OCI-LY3 (cell line): ENCODE results near the gene DOCK7.

ENCODE experiments used
- H2AFZ ChIP-seq: fragments of 200-600, 300-600 bp; shearing (Covaris generic); 2 replicates; pipeline ENCODE4 v1.6.0; 2014; ENCODE audit warnings: antibody characterized with exemption, low read depth, low read length
- H3K27ac ChIP-seq: fragments of 200-600, 300-600 bp; sonication (generic); 2 replicates; pipeline ENCODE4 v1.5.1; 2014; ENCODE audit warnings: mild to moderate bottlenecking, low read length, moderate library complexity, mixed read lengths
- H3K27me3 ChIP-seq: fragments of 200-600, 300-600 bp; sonication (generic); 2 replicates; pipeline ENCODE4 v1.6.1; 2014; ENCODE audit warnings: low read depth, low read length, mixed read lengths
- H3K36me3 ChIP-seq: fragments of 200-600, 300-600 bp; sonication (generic); replicated peaks from 2 replicates; pipeline ENCODE3; 2014; ENCODE audit warnings: low read depth, low read length, mixed read lengths
- H3K4me1 ChIP-seq: fragments of 300-600, 200-600 bp; sonication (generic); 2 replicates; pipeline ENCODE4 v1.6.1; 2014; ENCODE audit warnings: low read length, mixed read lengths
- H3K4me2 ChIP-seq: fragments of 200-600, 300-600 bp; sonication (generic); 2 replicates; pipeline ENCODE4 v1.6.1; 2014; ENCODE audit warnings: low read length, mixed read lengths
- H3K4me3 ChIP-seq: fragments of 300-600, 200-600 bp; sonication (generic); 2 replicates; pipeline ENCODE4 v1.5.1; 2014; ENCODE audit warnings: antibody characterized with exemption, mild to moderate bottlenecking, low read length, moderate library complexity
- H3K79me2 ChIP-seq: fragments of 300-600, 200-600 bp; shearing (Covaris generic); 2 replicates; pipeline ENCODE4 v1.6.1; 2014; ENCODE audit warnings: mild to moderate bottlenecking, low read length, mixed read lengths
- H3K9ac ChIP-seq: fragments of 300-600, 200-600 bp; shearing (Covaris generic); 2 replicates; pipeline ENCODE4 v1.6.0; 2014; ENCODE audit warnings: mild to moderate bottlenecking, low read length, moderate library complexity
- H3K9me3 ChIP-seq: fragments of 200-600, 300-600 bp; shearing (Covaris generic); 2 replicates; pipeline ENCODE4 v1.6.1; 2014; ENCODE audit warnings: low read length, mixed read lengths; ENCODE audit not compliant: insufficient read depth
- H4K20me1 ChIP-seq: fragments of 200-600, 300-600 bp; sonication (generic); 2 replicates; pipeline ENCODE4 v1.6.1; 2016; ENCODE audit warnings: low read length, mixed read lengths; ENCODE audit not compliant: insufficient read depth
- EZH2phosphoT487 ChIP-seq: fragments of 200-600 bp; shearing (Covaris generic); IDR thresholded peaks from 2 replicates; pipeline ENCODE4 v1.6.1; 2018; ENCODE audit warnings: antibody characterized with exemption, mixed run types, low read depth
- TF ChIP-seq, protein P1 (sequence below): fragments of 200-600, 300-600 bp; sonication (generic); IDR thresholded peaks from 2 replicates; pipeline ENCODE4 v1.5.1; 2014; ENCODE audit warnings: antibody characterized with exemption, low read length, low read depth

Gene DOCK7

DNA sequence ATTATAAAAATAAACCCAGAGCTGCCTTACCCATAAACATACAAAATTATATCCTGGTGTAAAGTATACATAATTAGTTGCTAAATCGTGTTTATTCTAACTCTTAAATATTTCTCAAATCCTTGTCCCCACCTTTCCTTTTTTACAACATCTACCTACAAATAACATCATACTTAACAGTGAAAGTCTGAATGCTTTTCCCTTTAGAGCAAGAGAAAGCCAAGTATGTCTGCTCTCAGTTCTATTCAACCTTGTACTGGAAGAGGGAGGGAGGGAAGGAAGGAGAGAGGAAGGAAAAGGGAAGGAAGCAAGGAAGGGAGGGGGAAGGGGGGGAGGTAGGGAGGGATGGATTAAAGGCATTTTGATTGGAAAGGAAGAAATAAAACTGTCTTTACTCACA, 14.6 kb downstream of the DOCK7 start:
- no peak overlapping the region for H3K4me2 ChIP-seq
- H3K9ac ChIP-seq, result no peak overlapping the region
- no peak overlapping the region for H3K27ac ChIP-seq
- H3K4me3 ChIP-seq, result no peak overlapping the region
- no peak for TF ChIP-seq EZH2phosphoT487
- TF ChIP-seq, protein P1, sequence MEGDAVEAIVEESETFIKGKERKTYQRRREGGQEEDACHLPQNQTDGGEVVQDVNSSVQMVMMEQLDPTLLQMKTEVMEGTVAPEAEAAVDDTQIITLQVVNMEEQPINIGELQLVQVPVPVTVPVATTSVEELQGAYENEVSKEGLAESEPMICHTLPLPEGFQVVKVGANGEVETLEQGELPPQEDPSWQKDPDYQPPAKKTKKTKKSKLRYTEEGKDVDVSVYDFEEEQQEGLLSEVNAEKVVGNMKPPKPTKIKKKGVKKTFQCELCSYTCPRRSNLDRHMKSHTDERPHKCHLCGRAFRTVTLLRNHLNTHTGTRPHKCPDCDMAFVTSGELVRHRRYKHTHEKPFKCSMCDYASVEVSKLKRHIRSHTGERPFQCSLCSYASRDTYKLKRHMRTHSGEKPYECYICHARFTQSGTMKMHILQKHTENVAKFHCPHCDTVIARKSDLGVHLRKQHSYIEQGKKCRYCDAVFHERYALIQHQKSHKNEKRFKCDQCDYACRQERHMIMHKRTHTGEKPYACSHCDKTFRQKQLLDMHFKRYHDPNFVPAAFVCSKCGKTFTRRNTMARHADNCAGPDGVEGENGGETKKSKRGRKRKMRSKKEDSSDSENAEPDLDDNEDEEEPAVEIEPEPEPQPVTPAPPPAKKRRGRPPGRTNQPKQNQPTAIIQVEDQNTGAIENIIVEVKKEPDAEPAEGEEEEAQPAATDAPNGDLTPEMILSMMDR, result no peak
- no peaks in the 10 kb centered on the region for H3K9me3 ChIP-seq
- H3K27me3 ChIP-seq, result no peaks in the 10 kb centered on the region
- no peaks in the 10 kb centered on the region for H3K79me2 ChIP-seq
- no peaks in the 10 kb centered on the region for H3K36me3 ChIP-seq
- H2AFZ ChIP-seq, result no peak overlapping the region
- no peaks in the 10 kb centered on the region for H4K20me1 ChIP-seq
- H3K4me1 ChIP-seq, result no peaks in the 10 kb centered on the region

- Histone ChIP-seq H3K79me2 (no peaks in the 10 kb centered on the region), H3K4me3 (no peak overlapping the region), H3K9ac (no peak overlapping the region), H3K4me1 (no peaks in the 10 kb centered on the region), H4K20me1 (no peaks in the 10 kb centered on the region), H3K27me3 (no peaks in the 10 kb centered on the region), H3K9me3 (no peaks in the 10 kb centered on the region), H2AFZ (no peak overlapping the region), H3K27ac (no peak overlapping the region), H3K36me3 (no peaks in the 10 kb centered on the region), H3K4me2 (no peak overlapping the region)
- TF ChIP-seq, protein P1, result no peak
Measured at GRCh38 chr1:62672029-62672428, 16.2 kb downstream of the DOCK7 start.

GRCh38 chr1:62654744-62655143, 33.4 kb downstream of the DOCK7 start:
- H3K4me1 ChIP-seq, result no peaks in the 10 kb centered on the region
- no peaks in the 10 kb centered on the region for H3K36me3 ChIP-seq
- no peak overlapping the region for H3K4me2 ChIP-seq
- H3K27me3 ChIP-seq, result no peaks in the 10 kb centered on the region
- H3K9me3 ChIP-seq, result no peaks in the 10 kb centered on the region
- no peak overlapping the region for H3K9ac ChIP-seq
- TF ChIP-seq EZH2phosphoT487, result no peak
- TF ChIP-seq, protein P1, result no peak
- no peaks in the 10 kb centered on the region for H4K20me1 ChIP-seq
- H3K27ac ChIP-seq, result no peak overlapping the region
- no peak overlapping the region for H3K4me3 ChIP-seq
- no peak overlapping the region for H2AFZ ChIP-seq
- no peaks in the 10 kb centered on the region for H3K79me2 ChIP-seq

- no peak overlapping the region for H3K4me3 ChIP-seq
- H3K9me3 ChIP-seq, result no peaks in the 10 kb centered on the region
- H3K9ac ChIP-seq, result no peak overlapping the region
- no peaks in the 10 kb centered on the region for H3K27me3 ChIP-seq
- H2AFZ ChIP-seq, result no peak overlapping the region
- no peak for TF ChIP-seq EZH2phosphoT487
- TF ChIP-seq, protein P1, result no peak
- H4K20me1 ChIP-seq, result no peaks in the 10 kb centered on the region
- no peak overlapping the region for H3K4me2 ChIP-seq
- H3K36me3 ChIP-seq, result no peaks in the 10 kb centered on the region
- H3K27ac ChIP-seq, result no peak overlapping the region
- H3K4me1 ChIP-seq, result no peaks in the 10 kb centered on the region
- H3K79me2 ChIP-seq, result no peaks in the 10 kb centered on the region
Measured at GRCh38 chr1:62652387-62652786, 35.8 kb downstream of the DOCK7 start.
